ENCODE measurements around the gene CC2D1B. TPM values are rescaled to one million over a fixed set of nuclear protein-coding genes. Genes with fewer than 3 reads are reported as not detected.

Gene CC2D1B
- total and polyA plus RNA-seq, 2 of the 4 experiments (the other 2 are of a cell fraction), result 16.9 to 17.2 TPM

GRCh38 chr1:52323731-52324130 lies 42.3 kb downstream of the CC2D1B start:
- Histone ChIP-seq H3K9me3 (ENCODE audit: control insufficient read depth, insufficient read depth, low read length) (no peaks in the 10 kb centered on the region), H2BK15ac (ENCODE audit: low read depth, low read length) (no peak overlapping the region), H3K4me3 (ENCODE audit: insufficient read depth, low read depth, low read length) (no peak overlapping the region), H3K79me1 (ENCODE audit: low read depth in 1 of 2, low read length in 2 of 2) (no peaks in the 10 kb centered on the region), H2BK20ac (ENCODE audit: low read depth, low read length) (no peak overlapping the region), H3K36me3 (ENCODE audit: control insufficient read depth, insufficient read depth, low read length) (no peaks in the 10 kb centered on the region), H3K27ac (ENCODE audit: insufficient read depth, low read length) (no peak overlapping the region), H2BK5ac (ENCODE audit: low read depth, low read length, poor library complexity, severe bottlenecking) (no peak overlapping the region), H2AK5ac (ENCODE audit: low read depth, low read length) (no peak overlapping the region), H4K8ac (ENCODE audit: low read depth in 2 of 2, low read length in 2 of 2) (no peak overlapping the region), H3K9ac (ENCODE audit: low read depth, low read length) (no peak overlapping the region), H3K4me1 (ENCODE audit: control insufficient read depth, insufficient read depth, low read length) (no peaks in the 10 kb centered on the region), H3K18ac (ENCODE audit: low read depth, low read length) (no peak overlapping the region), H2AFZ (replicated peaks; ENCODE audit: low read length, poor library complexity) (no peak overlapping the region), H2AK9ac (replicated peaks; ENCODE audit: low read depth, low read length, poor library complexity) (no peak overlapping the region), H4K91ac (ENCODE audit: insufficient read depth, low read depth, low read length) (no peak overlapping the region), H3K4me2 (ENCODE audit: low read depth, low read length) (no peak overlapping the region), H4K20me1 (ENCODE audit: insufficient read depth, low read length) (no peaks in the 10 kb centered on the region), H3K14ac (replicated peaks; ENCODE audit: low read depth, low read length) (no peak overlapping the region), H4K5ac (ENCODE audit: low read depth, low read length) (no peak overlapping the region), H3K56ac (ENCODE audit: extremely low read depth, insufficient read depth, low read length) (no peak overlapping the region), H2BK120ac (ENCODE audit: low read depth, low read length) (no peak overlapping the region), H3K9me1 (ENCODE audit: insufficient read depth, low read length) (no peaks in the 10 kb centered on the region), H3K4ac (ENCODE audit: low read depth, low read length) (no peak overlapping the region), H3K27me3 (ENCODE audit: control insufficient read depth, insufficient read depth, low read length) (no peaks in the 10 kb centered on the region), H3K23ac (ENCODE audit: low read depth, low read length) (no peak overlapping the region)
- BruUV-seq (replicated peaks), result no TSS peak
- POLR2A ChIA-PET (ENCODE audit: unreplicated experiment), result no interaction called here
- intact Hi-C loops (cut with micrococcal nuclease) (no loop called here), in situ Hi-C loops (cut with MboI; ENCODE audit: low sequenced_read_pairs) (no loop called here), dilution Hi-C loops (cut with HindIII; ENCODE audit: low sequenced_read_pairs, unreplicated experiment) (no loop called here)
- CTCF ChIA-PET, result no interaction called here
- no peak for TF ChIP-seq MAZ (IDR thresholded peaks at IDR 0.05; ENCODE audit: borderline replicate concordance, low read depth, low read length)
- TF ChIP-seq RCOR1 (IDR thresholded peaks at IDR 0.05; ENCODE audit: insufficient replicate concordance, low read length), result no peak
- TF ChIP-seq NFE2L2 (IDR thresholded peaks at IDR 0.05; ENCODE audit: low read depth, low read length), result no peak
- no peak for TF ChIP-seq FOS (IDR thresholded peaks at IDR 0.05; ENCODE audit: low read depth, low read length)
- no peak for TF ChIP-seq SMC3 (IDR thresholded peaks at IDR 0.05; ENCODE audit: low read depth, low read length)
- DNase-seq, result no peak
- WGBS, 2 experiments (ENCODE audit: extremely low coverage in 2 of 2, insufficient read length in 1 of 2), result 100% methylated on average over 1 of the region's 8 CpGs; no CpG with 5 or more reads in 1 of the 2 experiments
- ATAC-seq (ENCODE audit: low read depth), result no peak

All from IMR-90 (cell line).